Neural cell (in vitro differentiated cells): Measurements from ENCODE around the gene GAN.

Experiments used
- CTCF ChIP-seq: fragments of 450-650 bp; IDR thresholded peaks from 2 replicates; pipeline ENCODE4 v1.5.1; 2014; ENCODE audit warnings: antibody characterized with exemption, mild to moderate bottlenecking, moderate library complexity; ENCODE audit not compliant: poor library complexity, severe bottlenecking
- EP300 ChIP-seq: fragments of 450-650 bp; conservative IDR thresholded peaks from 2 replicates; pipeline ENCODE4 v1.6.1; 2014; ENCODE audit warnings: antibody characterized with exemption, mild to moderate bottlenecking, moderate library complexity; ENCODE audit not compliant: poor library complexity, severe bottlenecking
- EZH2 ChIP-seq: fragments of 200-600, 300-800 bp; shearing (Covaris generic), sonication (generic); IDR thresholded peaks from 2 replicates; pipeline ENCODE4 v1.6.1; 2014; ENCODE audit warnings: antibody characterized with exemption, low read length, borderline replicate concordance, mild to moderate bottlenecking; ENCODE audit not compliant: insufficient read depth, poor library complexity, severe bottlenecking
- MXI1 ChIP-seq: fragments of 450-650 bp; conservative IDR thresholded peaks from 2 replicates; pipeline ENCODE4 v1.6.1; 2014; ENCODE audit warnings: antibody characterized with exemption, mild to moderate bottlenecking; ENCODE audit not compliant: poor library complexity, severe bottlenecking
- POLR2AphosphoS5 ChIP-seq: IDR thresholded peaks from 2 replicates; pipeline ENCODE4 v1.6.1; 2012
- RAD21 ChIP-seq: fragments of 450-650 bp; conservative IDR thresholded peaks from 2 replicates; pipeline ENCODE4 v1.6.1; 2014; ENCODE audit warnings: antibody characterized with exemption, mild to moderate bottlenecking, moderate library complexity
- REST ChIP-seq: IDR thresholded peaks from 2 replicates; pipeline ENCODE4 v1.6.1; 2012; ENCODE audit warnings: borderline replicate concordance
- SMC3 ChIP-seq: fragments of 450-650 bp; conservative IDR thresholded peaks from 2 replicates; pipeline ENCODE4 v1.6.1; 2014; ENCODE audit warnings: antibody characterized with exemption, mild to moderate bottlenecking, moderate library complexity; ENCODE audit not compliant: poor library complexity
- TAF1 ChIP-seq: IDR thresholded peaks from 2 replicates; pipeline ENCODE4 v1.6.1; 2012; ENCODE audit warnings: low read depth

- TF ChIP-seq TAF1, result no peak
- no peak for TF ChIP-seq POLR2AphosphoS5
- no peak for TF ChIP-seq CTCF
- TF ChIP-seq SMC3, result no peak
- TF ChIP-seq MXI1, result no peak
- TF ChIP-seq EZH2, result no peak
- no peak for TF ChIP-seq EP300
- no peak for TF ChIP-seq REST
- no peak for TF ChIP-seq RAD21
Observed at GRCh38 chr16:81421536-81421935, 106.8 kb downstream of the GAN start.
